GM18907 (cell line): ENCODE results near the gene CPED1.
"Not testable (repeated sequence)": the region's sequence is repeated elsewhere in the genome, so short reads cannot be mapped to it uniquely, and the experiment has no call there.

Experiments
- ATAC-seq: cut with Tn5 transposase; IDR thresholded peaks from one replicate; pipeline ENCODE4 v1.9.1; 2021; ENCODE audit warnings: mild to moderate bottlenecking, moderate library complexity; ENCODE audit not compliant: unreplicated experiment

The CPED1 gene

GRCh38 chr7:120994512-120995410 lies 6.2 kb downstream of the CPED1 start:
- no peak for ATAC-seq

DNA sequence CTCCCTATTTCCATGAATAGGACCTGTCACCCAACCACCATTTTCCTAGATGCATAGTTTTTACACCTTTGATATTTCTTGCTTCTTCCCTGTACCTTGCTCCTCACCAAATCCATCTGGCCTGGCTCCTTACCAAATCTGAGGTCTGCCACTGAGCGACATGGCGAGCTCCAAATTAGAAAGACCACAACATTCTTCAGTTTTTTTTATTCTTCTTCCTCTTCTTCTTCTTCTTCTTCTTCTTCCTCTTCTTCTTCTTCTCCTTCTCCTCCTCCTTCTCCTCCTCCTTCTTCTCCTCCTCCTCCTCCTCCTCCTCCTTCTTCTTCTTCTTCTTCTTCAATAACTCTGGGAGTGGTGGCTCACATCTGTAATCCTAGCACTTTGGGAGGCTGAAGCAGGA lies 7.1 kb downstream of the CPED1 start:
- ATAC-seq: no peak

GRCh38 chr7:120996333-120996987 lies 7.9 kb downstream of the CPED1 start:
- ATAC-seq: peak; percentile 56

- ATAC-seq: peak; percentile 46
Observed at GRCh38 chr7:120996988-120997345, 8.5 kb downstream of the CPED1 start.

DNA sequence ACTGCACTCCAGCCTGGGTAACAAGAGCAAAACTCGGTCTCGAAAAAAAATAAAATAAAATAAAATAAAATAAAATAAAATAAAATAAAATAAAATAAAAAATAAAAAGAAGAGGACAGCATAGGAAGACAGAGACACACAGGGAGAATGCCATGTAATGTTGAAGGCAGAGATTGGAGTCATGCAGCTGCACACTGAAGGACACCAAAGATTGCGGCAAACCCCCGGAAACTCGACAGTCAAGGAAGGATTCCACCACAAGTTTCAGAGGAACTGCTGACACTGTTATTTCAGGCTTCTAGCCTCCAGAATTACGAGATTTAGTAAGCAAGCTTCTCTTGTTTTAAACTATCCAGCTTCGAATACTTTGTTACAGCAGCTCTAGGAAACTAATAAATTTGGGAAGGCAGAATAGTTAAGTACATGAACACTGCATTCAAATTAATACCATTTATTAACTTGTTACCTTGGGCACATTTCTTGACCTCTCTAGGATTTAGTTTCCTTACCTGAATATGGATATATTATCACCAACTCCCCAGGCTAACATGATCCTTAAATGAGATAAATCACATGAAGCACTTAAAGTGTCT lies 9.5 kb downstream of the CPED1 start:
- ATAC-seq: peak; percentile 49

GRCh38 chr7:120998520-120998919 lies 10.0 kb downstream of the CPED1 start:
- ATAC-seq: no peak

- no peak for ATAC-seq
Observed at GRCh38 chr7:120998996-120999565, 10.6 kb downstream of the CPED1 start.

GRCh38 chr7:121000081-121000983 lies 11.8 kb downstream of the CPED1 start:
- no peak for ATAC-seq

DNA sequence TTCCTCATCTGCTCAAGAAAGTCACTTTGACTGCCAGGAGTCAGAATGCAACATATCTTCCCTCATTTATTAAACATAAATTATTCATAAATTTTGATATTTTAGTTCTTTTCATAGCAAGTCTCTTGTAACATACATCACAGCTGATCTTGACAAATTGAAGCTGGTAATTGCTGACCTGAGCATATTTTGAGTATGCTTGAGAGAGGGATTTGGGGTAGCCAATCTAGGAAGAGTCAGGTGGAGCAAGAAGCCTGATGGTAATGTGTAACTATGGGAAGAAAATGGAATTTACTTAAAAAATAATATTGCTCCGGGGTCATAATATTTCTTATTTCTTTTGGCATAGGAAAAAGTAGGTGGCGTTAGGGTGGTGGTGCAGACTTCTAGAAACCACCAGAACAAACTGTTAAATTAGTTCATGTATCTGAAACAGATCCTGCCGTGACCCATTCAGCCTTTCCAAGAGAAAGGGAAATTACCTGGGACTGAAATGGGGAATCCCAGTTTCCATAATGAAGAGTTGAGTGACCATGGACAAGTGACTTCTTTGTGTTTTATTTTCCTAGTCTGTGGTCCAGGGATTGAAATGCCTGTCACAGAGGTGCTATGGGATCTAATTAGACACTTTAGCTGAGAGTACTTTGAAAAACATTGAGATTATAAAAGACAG lies 12.9 kb downstream of the CPED1 start:
- no peak for ATAC-seq

DNA sequence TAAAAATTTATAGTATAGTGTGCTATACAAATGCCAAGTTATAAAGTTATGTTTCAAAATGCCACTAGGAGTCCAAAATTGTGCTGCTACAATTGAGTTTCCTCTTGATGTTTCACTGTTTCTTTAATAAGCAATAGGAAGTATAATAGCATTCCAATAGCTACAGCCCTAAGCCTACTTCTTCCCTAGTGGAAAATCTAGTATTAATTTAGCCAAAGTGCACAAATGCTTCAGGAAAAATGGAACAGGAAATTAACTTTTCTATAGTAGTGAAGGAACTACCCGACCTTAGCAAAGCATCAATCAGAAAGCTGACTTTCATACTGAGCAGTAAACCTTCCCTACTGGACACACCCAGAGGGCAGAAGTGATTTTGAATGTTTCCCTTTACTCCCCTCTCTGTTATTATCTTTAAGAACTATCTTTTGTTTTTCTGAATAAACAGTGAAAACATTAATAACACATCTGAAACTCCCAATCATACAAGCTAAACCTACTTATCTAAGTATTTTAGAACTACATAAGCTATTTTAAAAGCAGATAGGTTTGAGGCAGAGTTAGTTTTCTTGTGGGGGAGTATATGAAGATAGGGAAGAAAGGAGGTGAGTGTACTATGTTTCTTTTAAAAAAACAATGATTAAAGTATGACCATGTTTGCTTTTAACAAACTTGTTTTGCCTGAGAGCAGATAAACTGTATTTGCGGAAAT lies 13.7 kb downstream of the CPED1 start:
- ATAC-seq: no peak

DNA sequence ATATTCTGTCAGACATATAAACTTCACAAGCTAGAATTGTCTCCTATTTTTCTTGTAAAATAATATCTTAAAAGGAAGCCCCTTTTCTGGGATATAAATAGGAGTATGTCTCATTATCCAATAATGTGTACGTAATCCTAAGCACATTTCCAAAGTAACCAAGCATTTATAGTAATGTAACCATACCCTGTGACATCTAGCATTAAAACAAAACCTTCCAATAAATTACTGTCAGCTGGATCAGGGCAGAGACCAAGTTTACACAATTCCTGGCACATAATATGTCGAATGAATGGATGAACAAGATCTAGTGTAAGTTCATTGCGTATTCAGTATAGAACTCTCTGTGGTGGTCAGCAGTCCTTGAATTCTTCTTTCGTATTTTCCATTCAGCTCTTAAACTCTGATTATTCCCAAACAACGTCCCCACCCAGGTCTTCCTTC lies 14.3 kb downstream of the CPED1 start:
- no peak for ATAC-seq

DNA sequence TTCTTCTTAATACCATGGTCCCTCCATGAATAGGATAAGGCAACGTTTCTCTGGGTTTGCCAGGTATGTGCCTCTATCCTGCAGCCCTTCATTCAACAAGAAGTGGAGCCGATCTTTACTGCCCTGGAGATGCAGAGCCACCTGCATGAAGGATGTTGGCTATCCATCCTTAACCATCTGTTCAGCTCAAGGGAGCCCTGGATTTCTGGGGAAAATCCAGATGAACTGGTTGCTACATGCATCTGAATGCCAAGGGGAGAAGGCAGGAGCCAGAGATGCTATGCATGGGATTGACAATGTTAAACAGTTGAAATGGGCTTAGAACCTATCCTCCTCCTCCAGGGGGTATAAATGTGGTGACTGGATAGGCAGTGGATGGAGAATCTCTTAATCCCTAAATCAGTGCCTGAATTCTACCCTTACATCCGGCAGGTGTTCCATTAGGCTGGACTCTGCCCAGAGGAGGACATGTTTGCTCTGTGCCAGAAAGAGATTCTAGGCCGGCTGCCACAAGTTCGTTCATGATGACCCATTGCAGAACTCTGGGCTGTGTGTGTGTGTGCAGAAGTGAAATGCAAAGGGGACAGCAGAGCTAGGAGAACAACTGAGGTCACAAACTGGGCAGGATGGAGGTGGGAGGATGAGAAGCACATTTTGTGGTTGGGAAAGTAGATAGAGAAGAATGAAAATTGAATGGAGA lies 15.6 kb downstream of the CPED1 start:
- ATAC-seq: no peak

GRCh38 chr7:121005058-121005457 lies 16.5 kb downstream of the CPED1 start:
- ATAC-seq: not testable (repeated sequence)

DNA sequence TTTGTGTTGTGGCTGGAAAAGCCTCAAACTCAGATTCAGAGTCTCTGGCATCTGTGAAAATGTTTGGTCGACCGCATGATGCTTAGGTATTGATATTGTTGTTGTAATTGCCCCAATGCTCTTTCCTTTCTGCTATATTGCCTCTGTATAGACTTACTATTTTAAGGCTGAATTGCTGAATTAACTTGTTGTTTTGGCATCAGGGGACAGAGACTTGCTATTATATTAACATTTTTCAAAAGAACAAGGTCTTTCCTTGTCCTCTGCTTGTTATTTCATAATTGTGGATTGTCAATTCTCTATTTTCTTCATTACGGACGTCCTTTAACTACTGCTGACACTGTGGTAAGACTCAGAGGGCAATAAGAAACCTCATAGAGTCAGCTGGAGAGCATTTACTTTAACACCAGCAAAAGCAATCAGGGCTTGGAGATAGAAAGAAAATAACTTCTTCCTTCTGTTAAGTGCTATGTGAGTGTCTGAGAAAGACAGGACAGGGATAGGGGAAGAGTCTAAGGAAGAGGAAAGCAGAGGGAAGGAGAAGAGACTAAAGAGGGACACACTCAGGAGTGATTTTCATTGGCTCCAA lies 17.6 kb downstream of the CPED1 start:
- ATAC-seq: no peak

DNA sequence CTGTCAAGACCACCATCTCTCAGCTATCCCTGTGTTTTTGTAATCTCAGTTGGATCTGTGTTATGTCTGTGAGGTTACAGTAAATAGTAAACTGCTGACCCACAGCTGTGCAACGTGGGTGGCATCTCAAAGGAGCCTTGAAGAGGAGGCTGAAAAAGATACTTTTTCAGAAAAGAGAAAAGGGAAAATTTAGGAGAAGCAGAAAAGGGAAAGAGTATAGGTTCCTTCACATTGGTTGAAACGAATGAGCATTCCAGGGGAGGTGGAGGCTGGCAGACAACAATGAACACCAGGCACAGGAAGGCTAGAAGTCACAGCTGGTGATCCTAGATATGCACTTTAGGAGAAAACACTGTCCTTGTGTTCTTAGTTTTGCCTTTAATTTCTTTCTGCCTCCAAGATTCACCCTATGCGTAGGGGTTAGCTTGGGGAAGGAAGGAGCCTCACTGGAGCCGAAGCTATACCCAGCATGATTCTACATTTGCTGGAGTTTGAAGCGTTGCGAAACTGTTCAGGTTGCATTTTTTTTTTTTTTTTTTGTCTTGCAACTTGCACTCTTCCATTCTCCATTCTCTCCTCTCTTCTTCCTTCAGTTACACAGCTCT lies 18.3 kb downstream of the CPED1 start:
- no peak for ATAC-seq

DNA sequence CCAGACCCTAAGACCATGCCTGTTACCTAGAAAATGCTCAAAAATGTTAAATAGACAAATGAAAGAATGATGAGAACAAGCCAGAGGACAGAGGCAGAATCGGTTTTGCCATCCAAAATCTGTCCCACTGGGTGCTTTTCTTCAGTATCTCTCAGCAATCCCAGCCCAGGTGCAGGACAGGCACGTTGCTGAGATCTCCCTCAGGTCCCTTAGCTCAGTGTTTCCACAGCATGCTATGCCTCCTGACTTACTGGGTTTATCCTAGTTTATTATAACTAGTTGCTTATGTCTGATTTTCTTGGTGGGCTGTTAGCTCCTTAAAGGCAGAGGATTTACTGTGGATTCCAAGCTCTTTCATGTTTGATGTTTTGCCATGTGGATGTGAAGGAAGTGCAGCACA lies 20.3 kb downstream of the CPED1 start:
- ATAC-seq: no peak

GRCh38 chr7:121011401-121011800 lies 22.9 kb downstream of the CPED1 start:
- ATAC-seq: no peak
